ENCODE results near the gene RASIP1.

Gene RASIP1

DNA sequence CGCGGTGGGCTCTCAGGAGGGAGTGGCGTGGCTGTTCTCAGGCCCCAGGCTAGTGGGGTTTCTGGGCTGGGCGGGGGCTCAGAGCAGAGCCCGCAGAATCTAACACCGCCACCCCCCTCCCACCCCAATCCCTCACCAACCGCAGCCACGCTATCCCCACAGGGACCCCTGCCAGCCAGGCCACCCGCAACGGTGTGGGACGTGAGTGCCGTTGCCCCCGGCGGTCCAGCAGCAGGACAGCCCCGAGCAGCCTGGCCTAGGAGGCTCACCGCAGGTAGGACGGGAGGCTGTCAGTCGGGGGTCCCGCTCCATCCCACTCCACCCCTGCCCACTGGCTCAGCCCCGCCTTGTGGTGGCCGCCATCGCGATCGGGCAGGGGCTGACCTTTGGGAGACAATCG lies 67.4 kb downstream of the RASIP1 start, which contains the start of gene NTN5:
NTN5 (minus strand) TSS at position 24 of the 400 bp plus-strand sequence. CDS start 2,031 bp downstream, outside the sequence.
- TF ChIP-seq, protein P1, sequence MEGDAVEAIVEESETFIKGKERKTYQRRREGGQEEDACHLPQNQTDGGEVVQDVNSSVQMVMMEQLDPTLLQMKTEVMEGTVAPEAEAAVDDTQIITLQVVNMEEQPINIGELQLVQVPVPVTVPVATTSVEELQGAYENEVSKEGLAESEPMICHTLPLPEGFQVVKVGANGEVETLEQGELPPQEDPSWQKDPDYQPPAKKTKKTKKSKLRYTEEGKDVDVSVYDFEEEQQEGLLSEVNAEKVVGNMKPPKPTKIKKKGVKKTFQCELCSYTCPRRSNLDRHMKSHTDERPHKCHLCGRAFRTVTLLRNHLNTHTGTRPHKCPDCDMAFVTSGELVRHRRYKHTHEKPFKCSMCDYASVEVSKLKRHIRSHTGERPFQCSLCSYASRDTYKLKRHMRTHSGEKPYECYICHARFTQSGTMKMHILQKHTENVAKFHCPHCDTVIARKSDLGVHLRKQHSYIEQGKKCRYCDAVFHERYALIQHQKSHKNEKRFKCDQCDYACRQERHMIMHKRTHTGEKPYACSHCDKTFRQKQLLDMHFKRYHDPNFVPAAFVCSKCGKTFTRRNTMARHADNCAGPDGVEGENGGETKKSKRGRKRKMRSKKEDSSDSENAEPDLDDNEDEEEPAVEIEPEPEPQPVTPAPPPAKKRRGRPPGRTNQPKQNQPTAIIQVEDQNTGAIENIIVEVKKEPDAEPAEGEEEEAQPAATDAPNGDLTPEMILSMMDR (IDR thresholded peaks at IDR 0.05): no peak
- no peak for TF ChIP-seq ZFX (IDR thresholded peaks at IDR 0.05; ENCODE audit: borderline replicate concordance)
- H3K27ac ChIP-seq: no peak within 1 kb of the TSS

DNA sequence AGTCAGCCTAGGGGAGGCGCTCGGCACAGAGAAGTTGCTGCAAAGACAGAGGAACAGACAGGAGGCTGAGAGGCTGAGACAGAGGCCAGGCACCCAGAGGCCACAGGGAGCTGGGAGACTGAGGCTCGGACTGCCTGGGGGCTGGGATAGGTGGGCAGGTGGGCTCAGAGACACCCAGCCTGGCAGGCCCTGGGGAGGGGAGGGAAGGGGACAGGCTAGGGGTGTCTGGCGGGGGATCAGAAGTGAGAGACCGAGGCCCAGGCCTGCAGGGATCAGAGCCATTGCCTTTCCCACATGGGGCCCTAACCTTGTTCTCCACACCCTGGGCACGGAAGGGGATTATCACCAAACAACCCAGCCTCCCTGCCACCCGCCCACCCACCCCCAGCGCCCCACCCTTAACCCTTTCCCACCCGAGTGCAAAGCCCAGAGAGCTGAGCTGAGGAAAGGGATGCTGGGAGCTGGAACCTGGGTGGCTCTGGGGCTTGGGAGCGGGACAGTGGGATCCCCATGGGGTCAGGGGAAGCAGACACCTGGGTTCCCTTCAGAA lies 68.9 kb downstream of the RASIP1 start:
- TF ChIP-seq, protein P1 (IDR thresholded peaks at IDR 0.05): no peak
- TF ChIP-seq ZFX (IDR thresholded peaks at IDR 0.05; ENCODE audit: borderline replicate concordance): no peak
- no peak overlapping the region for H3K27ac ChIP-seq

- TF ChIP-seq ZFX (IDR thresholded peaks at IDR 0.05; ENCODE audit: borderline replicate concordance): no peak
- TF ChIP-seq, protein P1 (IDR thresholded peaks at IDR 0.05): no peak
- no peak overlapping the region for H3K27ac ChIP-seq
Measured at GRCh38 chr19:48670699-48671445, 69.5 kb downstream of the RASIP1 start.

Measured in 22Rv1 (cell line).